ENCODE measurements around the gene RPTOR.
"Not testable (repeated sequence)": the region's sequence is repeated elsewhere in the genome, so short reads cannot be mapped to it uniquely, and the experiment has no call there.

Gene RPTOR

GRCh38 chr17:80803451-80804428 lies 259.1 kb downstream of the RPTOR start:
- no peaks in the 10 kb centered on the region for H3K27me3 Mint-ChIP-seq
- peak overlapping the region; percentile 89 for H3K27ac Mint-ChIP-seq
- peaks cover 23% of the 10 kb centered on the region for H3K36me3 Mint-ChIP-seq
- no peaks in the 10 kb centered on the region for H3K9me3 Mint-ChIP-seq
- H3K4me1 Mint-ChIP-seq = peaks cover 48% of the 10 kb centered on the region
- no peak overlapping the region for H3K4me3 Mint-ChIP-seq

- Mint-ChIP-seq H3K9me3 (no peaks in the 10 kb centered on the region), H3K36me3 (peaks cover 26% of the 10 kb centered on the region), H3K27me3 (no peaks in the 10 kb centered on the region), H3K4me3 (no peak overlapping the region), H3K27ac (peak overlapping the region; percentile 89), H3K4me1 (peaks cover 45% of the 10 kb centered on the region)
Observed at GRCh38 chr17:80804466-80804865, 259.8 kb downstream of the RPTOR start.

- Mint-ChIP-seq H3K9me3 (no peaks in the 10 kb centered on the region), H3K27ac (peak overlapping the region; percentile 31), H3K4me1 (peaks cover 46% of the 10 kb centered on the region), H3K4me3 (peak overlapping the region; percentile 33), H3K36me3 (peaks cover 26% of the 10 kb centered on the region), H3K27me3 (no peaks in the 10 kb centered on the region)
Observed at GRCh38 chr17:80805032-80805751, 260.6 kb downstream of the RPTOR start.

GRCh38 chr17:80807014-80807413 lies 262.4 kb downstream of the RPTOR start:
- Mint-ChIP-seq H3K4me1 (peaks cover 60% of the 10 kb centered on the region), H3K9me3 (no peaks in the 10 kb centered on the region), H3K27ac (no peak overlapping the region), H3K27me3 (no peaks in the 10 kb centered on the region), H3K36me3 (peaks cover 31% of the 10 kb centered on the region), H3K4me3 (no peak overlapping the region)

- peaks cover 69% of the 10 kb centered on the region for H3K4me1 Mint-ChIP-seq
- H3K9me3 Mint-ChIP-seq = no peaks in the 10 kb centered on the region
- H3K27ac Mint-ChIP-seq = peak overlapping the region; percentile 25
- H3K27me3 Mint-ChIP-seq = no peaks in the 10 kb centered on the region
- H3K36me3 Mint-ChIP-seq = peaks cover 35% of the 10 kb centered on the region
- H3K4me3 Mint-ChIP-seq = no peak overlapping the region
Observed at GRCh38 chr17:80807882-80808281, 263.2 kb downstream of the RPTOR start.

GRCh38 chr17:80811181-80812105 lies 266.8 kb downstream of the RPTOR start:
- Mint-ChIP-seq H3K4me1 (peaks cover 69% of the 10 kb centered on the region), H3K36me3 (peaks cover 36% of the 10 kb centered on the region), H3K4me3 (peak overlapping the region; percentile 79), H3K27me3 (no peaks in the 10 kb centered on the region), H3K9me3 (no peaks in the 10 kb centered on the region), H3K27ac (peak overlapping the region; percentile 99)

- H3K4me3 Mint-ChIP-seq = peak overlapping the region; percentile 79
- peaks cover 72% of the 10 kb centered on the region for H3K4me1 Mint-ChIP-seq
- peaks cover 27% of the 10 kb centered on the region for H3K36me3 Mint-ChIP-seq
- no peaks in the 10 kb centered on the region for H3K9me3 Mint-ChIP-seq
- no peaks in the 10 kb centered on the region for H3K27me3 Mint-ChIP-seq
- peak overlapping the region; percentile 99 for H3K27ac Mint-ChIP-seq
Observed at GRCh38 chr17:80812362-80813088, 267.9 kb downstream of the RPTOR start.

GRCh38 chr17:80813318-80813717 lies 268.7 kb downstream of the RPTOR start:
- Mint-ChIP-seq H3K27ac (peak overlapping the region; percentile 99), H3K4me1 (peaks cover 78% of the 10 kb centered on the region), H3K27me3 (no peaks in the 10 kb centered on the region), H3K4me3 (peak overlapping the region; percentile 56), H3K36me3 (peaks cover 26% of the 10 kb centered on the region), H3K9me3 (no peaks in the 10 kb centered on the region)

- Mint-ChIP-seq H3K4me3 (no peak overlapping the region), H3K4me1 (peaks cover 85% of the 10 kb centered on the region), H3K9me3 (no peaks in the 10 kb centered on the region), H3K36me3 (peaks cover 24% of the 10 kb centered on the region), H3K27me3 (no peaks in the 10 kb centered on the region), H3K27ac (peak overlapping the region; percentile 96)
Observed at GRCh38 chr17:80814491-80814890, 269.9 kb downstream of the RPTOR start.

- Mint-ChIP-seq H3K9me3 (no peaks in the 10 kb centered on the region), H3K4me3 (no peak overlapping the region), H3K4me1 (peaks cover 90% of the 10 kb centered on the region), H3K36me3 (peaks cover 24% of the 10 kb centered on the region), H3K27me3 (no peaks in the 10 kb centered on the region), H3K27ac (peak overlapping the region; percentile 96)
Observed at GRCh38 chr17:80815151-80815681, 270.6 kb downstream of the RPTOR start.

- Mint-ChIP-seq H3K27ac (peak overlapping the region; percentile 68), H3K4me1 (peaks cover 90% of the 10 kb centered on the region), H3K36me3 (peaks cover 26% of the 10 kb centered on the region)
- not testable (repeated sequence) for H3K4me3 Mint-ChIP-seq, H3K27me3 Mint-ChIP-seq, H3K9me3 Mint-ChIP-seq
Observed at GRCh38 chr17:80815718-80816117, 271.1 kb downstream of the RPTOR start.

GRCh38 chr17:80816241-80817103 lies 271.8 kb downstream of the RPTOR start:
- Mint-ChIP-seq H3K27me3 (no peaks in the 10 kb centered on the region), H3K4me3 (no peak overlapping the region), H3K9me3 (no peaks in the 10 kb centered on the region), H3K4me1 (peaks cover 86% of the 10 kb centered on the region), H3K36me3 (peaks cover 26% of the 10 kb centered on the region), H3K27ac (peak overlapping the region; percentile 82)

GRCh38 chr17:80817321-80817845 lies 272.7 kb downstream of the RPTOR start:
- H3K27ac Mint-ChIP-seq = peak overlapping the region; percentile 55
- H3K4me1 Mint-ChIP-seq = peaks cover 80% of the 10 kb centered on the region
- no peak overlapping the region for H3K4me3 Mint-ChIP-seq
- no peaks in the 10 kb centered on the region for H3K27me3 Mint-ChIP-seq
- no peaks in the 10 kb centered on the region for H3K9me3 Mint-ChIP-seq
- peaks cover 20% of the 10 kb centered on the region for H3K36me3 Mint-ChIP-seq
